Liver (tissue), 9 donors: ENCODE results near the gene CEP89. TPM values are rescaled to one million over a fixed set of nuclear protein-coding genes. Genes with fewer than 3 reads are reported as not detected.
"Not testable (repeated sequence)": the region's sequence is repeated elsewhere in the genome, so short reads cannot be mapped to it uniquely, and the experiment has no call there.

Experiments
- DNase-seq: peaks from one replicate; pipeline ENCODE4 v3.0.0-alpha.2; 2017; ENCODE audit warnings: low spot score
- H3K27ac ChIP-seq, 2 donors: one replicate each; pipeline ENCODE4 v1.7.0; 2013; ENCODE audit warnings: inconsistent platforms in 2 of 2, low read length in 2 of 2, control low read depth in 1 of 2, low read depth in 1 of 2, mild to moderate bottlenecking in 1 of 2
- H3K27me3 ChIP-seq, 4 donors: one replicate each; pipeline versions ENCODE4 v1.6.1 to v1.7.0; 2013; ENCODE audit warnings: low read length in 3 of 4, inconsistent platforms in 1 of 4, mild to moderate bottlenecking in 1 of 4, moderate library complexity in 1 of 4; ENCODE audit not compliant: control insufficient read depth in 4 of 4, insufficient read depth in 4 of 4
- H3K36me3 ChIP-seq, 4 donors: one replicate each; pipeline versions ENCODE4 v1.6.1 to v1.7.0; 2013; ENCODE audit warnings: low read length in 3 of 4, mild to moderate bottlenecking in 3 of 4, low read depth in 1 of 4, moderate library complexity in 1 of 4; ENCODE audit not compliant: control insufficient read depth in 4 of 4, insufficient read depth in 3 of 4
- H3K4me1 ChIP-seq, 4 donors: one replicate each; pipeline versions ENCODE4 v1.6.1 to v1.7.0; 2013; ENCODE audit warnings: low read length in 3 of 4, mild to moderate bottlenecking in 3 of 4, moderate library complexity in 1 of 4; ENCODE audit not compliant: control insufficient read depth in 4 of 4, insufficient read depth in 4 of 4
- H3K4me3 ChIP-seq, 3 donors: one replicate each; pipeline versions ENCODE4 v1.6.1 to v1.7.0; 2013; ENCODE audit warnings: low read length in 3 of 3, control low read depth in 1 of 3, low read depth in 1 of 3, mild to moderate bottlenecking in 1 of 3
- H3K9ac ChIP-seq, 2 donors: one replicate each; pipeline ENCODE4 v1.7.0; 2013; ENCODE audit warnings: low read length in 2 of 2, mild to moderate bottlenecking in 2 of 2, moderate library complexity in 2 of 2, control low read depth in 1 of 2, low read depth in 1 of 2
- H3K9me3 ChIP-seq, 4 donors: one replicate each; pipeline versions ENCODE4 v1.6.1 to v1.7.0; 2013; ENCODE audit warnings: low read length in 3 of 4; ENCODE audit not compliant: control insufficient read depth in 4 of 4
- FOXA1 ChIP-seq: IDR thresholded peaks from 2 replicates; pipeline ENCODE4 v1.6.1; 2016; ENCODE audit warnings: antibody characterized with exemption
- FOXA2 ChIP-seq: IDR thresholded peaks from 2 replicates; pipeline ENCODE4 v1.6.1; 2016; ENCODE audit warnings: antibody characterized with exemption
- HNF4A ChIP-seq, 2 donors: conservative IDR thresholded peaks; 2 replicates each; pipeline ENCODE4 v1.6.1; 2016; ENCODE audit warnings: antibody characterized with exemption in 2 of 2, mild to moderate bottlenecking in 2 of 2
- HNF4G ChIP-seq: IDR thresholded peaks from 2 replicates; pipeline ENCODE4 v1.6.1; 2016; ENCODE audit warnings: antibody characterized with exemption
- RAD21 ChIP-seq, 2 donors: IDR thresholded peaks; 2 replicates each; pipeline ENCODE4 v1.6.1; 2016; ENCODE audit warnings: antibody characterized with exemption in 2 of 2, mild to moderate bottlenecking in 2 of 2
- YY1 ChIP-seq: IDR thresholded peaks from 2 replicates; pipeline ENCODE4 v1.6.1; 2016; ENCODE audit warnings: antibody characterized with exemption, mild to moderate bottlenecking
- WGBS: extraction: QIAGEN DNeasy Blood & Tissue Kit; methylation state at CpG from one replicate; pipeline ENCODE4 v1.1.7; 2013; 5-methylcytosine and 5-hydroxymethylcytosine counted together
- polyA plus RNA-seq, 2 donors: library from polyadenylated mRNA; stranded (reverse) in 1 of 2; unstranded in 1 of 2; fragments of 200-250 nt in 1 of 2; fragments of >200 nt in 1 of 2; fragmentation: Nextera tagmentation in 1 of 2; extraction: Ambion mirVana in 1 of 2; gene quantifications; one replicate each; pipeline versions ENCODE4 v1.2.1 to v1.2.3, GENCODE V29; 2013 to 2015
- total RNA-seq, 2 donors: library from RNA; depleted of rRNA; stranded (reverse); fragments of >200 nt; gene quantifications; one replicate each; pipeline ENCODE4 v1.2.3, GENCODE V29; 2014
- TF ChIP-seq, protein P1 (sequence below): IDR thresholded peaks from 2 replicates; pipeline ENCODE4 v1.6.1; 2016; ENCODE audit warnings: antibody characterized with exemption
- TF ChIP-seq, protein P2 (sequence below): IDR thresholded peaks from 2 replicates; pipeline ENCODE4 v1.6.1; 2016; ENCODE audit warnings: antibody characterized with exemption, mild to moderate bottlenecking
- TF ChIP-seq, protein P3 (sequence below): fragments of 150-350 bp; IDR thresholded peaks from 2 replicates; pipeline ENCODE4 v1.5.1; 2017; ENCODE audit warnings: improper control_type of control experiment, low read depth, low read length; ENCODE audit not compliant: missing input control
- donor health status: healthy.
- donor health status: healthy.
- donor health status: healthy.
- donor health status: healthy.
- donor health status: healthy.

CEP89 gene
- total and polyA plus RNA-seq, 4 donors = 2.0 to 2.9 (median 2.4) TPM

DNA sequence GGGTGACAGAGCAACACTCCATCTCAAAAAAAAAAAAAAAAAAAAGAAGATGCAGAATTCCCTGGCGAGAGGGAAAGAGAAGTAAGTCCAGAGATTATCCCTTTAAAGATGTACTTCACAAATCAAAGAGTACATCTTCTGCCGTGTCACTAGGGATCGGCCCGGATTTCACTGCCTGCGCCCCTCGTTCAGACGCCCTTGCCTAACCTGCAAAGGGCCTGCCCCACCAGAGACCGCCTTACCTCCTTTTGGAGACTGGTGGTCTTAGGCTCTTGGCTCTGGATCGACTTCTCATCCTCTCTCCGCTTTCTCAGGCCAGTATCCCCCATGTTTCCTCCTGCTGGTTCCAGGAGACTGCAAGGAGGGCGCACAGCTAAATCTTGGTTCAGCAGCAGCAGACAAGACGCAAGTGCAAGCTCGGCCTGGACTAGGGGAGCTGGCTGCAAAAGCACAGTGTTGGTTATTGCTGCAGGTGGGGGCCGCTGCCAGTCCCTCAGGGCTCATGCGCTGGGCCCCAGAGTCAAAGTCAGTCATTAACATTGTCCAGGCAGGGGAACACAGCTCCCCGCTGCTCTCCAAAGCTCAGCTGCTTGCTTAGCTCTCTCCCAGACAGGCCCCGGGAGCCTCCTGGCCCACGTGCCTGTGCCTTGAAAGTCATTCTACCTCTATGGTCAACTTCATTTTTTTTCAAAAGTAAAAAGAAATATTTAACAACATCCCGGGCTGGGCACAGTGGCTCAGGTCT, 103.4 kb downstream of the CEP89 start:
- H3K9me3 ChIP-seq = no peaks in the 10 kb centered on the region
- H3K27me3 ChIP-seq = no peaks in the 10 kb centered on the region
- 90% methylated on average over 19 of the region's 19 CpGs for WGBS
- TF ChIP-seq FOXA1 = no peak
- no peak for TF ChIP-seq YY1
- TF ChIP-seq HNF4A (conservative IDR thresholded peaks at IDR 0.05) = no peak
- TF ChIP-seq, protein P1, sequence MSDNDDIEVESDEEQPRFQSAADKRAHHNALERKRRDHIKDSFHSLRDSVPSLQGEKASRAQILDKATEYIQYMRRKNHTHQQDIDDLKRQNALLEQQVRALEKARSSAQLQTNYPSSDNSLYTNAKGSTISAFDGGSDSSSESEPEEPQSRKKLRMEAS = no peak
- TF ChIP-seq, protein P2, sequence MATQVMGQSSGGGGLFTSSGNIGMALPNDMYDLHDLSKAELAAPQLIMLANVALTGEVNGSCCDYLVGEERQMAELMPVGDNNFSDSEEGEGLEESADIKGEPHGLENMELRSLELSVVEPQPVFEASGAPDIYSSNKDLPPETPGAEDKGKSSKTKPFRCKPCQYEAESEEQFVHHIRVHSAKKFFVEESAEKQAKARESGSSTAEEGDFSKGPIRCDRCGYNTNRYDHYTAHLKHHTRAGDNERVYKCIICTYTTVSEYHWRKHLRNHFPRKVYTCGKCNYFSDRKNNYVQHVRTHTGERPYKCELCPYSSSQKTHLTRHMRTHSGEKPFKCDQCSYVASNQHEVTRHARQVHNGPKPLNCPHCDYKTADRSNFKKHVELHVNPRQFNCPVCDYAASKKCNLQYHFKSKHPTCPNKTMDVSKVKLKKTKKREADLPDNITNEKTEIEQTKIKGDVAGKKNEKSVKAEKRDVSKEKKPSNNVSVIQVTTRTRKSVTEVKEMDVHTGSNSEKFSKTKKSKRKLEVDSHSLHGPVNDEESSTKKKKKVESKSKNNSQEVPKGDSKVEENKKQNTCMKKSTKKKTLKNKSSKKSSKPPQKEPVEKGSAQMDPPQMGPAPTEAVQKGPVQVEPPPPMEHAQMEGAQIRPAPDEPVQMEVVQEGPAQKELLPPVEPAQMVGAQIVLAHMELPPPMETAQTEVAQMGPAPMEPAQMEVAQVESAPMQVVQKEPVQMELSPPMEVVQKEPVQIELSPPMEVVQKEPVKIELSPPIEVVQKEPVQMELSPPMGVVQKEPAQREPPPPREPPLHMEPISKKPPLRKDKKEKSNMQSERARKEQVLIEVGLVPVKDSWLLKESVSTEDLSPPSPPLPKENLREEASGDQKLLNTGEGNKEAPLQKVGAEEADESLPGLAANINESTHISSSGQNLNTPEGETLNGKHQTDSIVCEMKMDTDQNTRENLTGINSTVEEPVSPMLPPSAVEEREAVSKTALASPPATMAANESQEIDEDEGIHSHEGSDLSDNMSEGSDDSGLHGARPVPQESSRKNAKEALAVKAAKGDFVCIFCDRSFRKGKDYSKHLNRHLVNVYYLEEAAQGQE = no peak
- no peak for TF ChIP-seq FOXA2
- TF ChIP-seq RAD21 (IDR thresholded peaks at IDR 0.05) = no peak
- TF ChIP-seq, protein P3, sequence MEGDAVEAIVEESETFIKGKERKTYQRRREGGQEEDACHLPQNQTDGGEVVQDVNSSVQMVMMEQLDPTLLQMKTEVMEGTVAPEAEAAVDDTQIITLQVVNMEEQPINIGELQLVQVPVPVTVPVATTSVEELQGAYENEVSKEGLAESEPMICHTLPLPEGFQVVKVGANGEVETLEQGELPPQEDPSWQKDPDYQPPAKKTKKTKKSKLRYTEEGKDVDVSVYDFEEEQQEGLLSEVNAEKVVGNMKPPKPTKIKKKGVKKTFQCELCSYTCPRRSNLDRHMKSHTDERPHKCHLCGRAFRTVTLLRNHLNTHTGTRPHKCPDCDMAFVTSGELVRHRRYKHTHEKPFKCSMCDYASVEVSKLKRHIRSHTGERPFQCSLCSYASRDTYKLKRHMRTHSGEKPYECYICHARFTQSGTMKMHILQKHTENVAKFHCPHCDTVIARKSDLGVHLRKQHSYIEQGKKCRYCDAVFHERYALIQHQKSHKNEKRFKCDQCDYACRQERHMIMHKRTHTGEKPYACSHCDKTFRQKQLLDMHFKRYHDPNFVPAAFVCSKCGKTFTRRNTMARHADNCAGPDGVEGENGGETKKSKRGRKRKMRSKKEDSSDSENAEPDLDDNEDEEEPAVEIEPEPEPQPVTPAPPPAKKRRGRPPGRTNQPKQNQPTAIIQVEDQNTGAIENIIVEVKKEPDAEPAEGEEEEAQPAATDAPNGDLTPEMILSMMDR = no peak
- no peak for TF ChIP-seq HNF4G
- DNase-seq = no peak
- no peak overlapping the region for H3K9ac ChIP-seq
- no peak overlapping the region for H3K27ac ChIP-seq
- H3K4me3 ChIP-seq = no peak overlapping the region
- peaks cover 3 to 21% (median 9%) of the 10 kb centered on the region in 4 donors for H3K4me1 ChIP-seq
- H3K36me3 ChIP-seq = peaks cover 0 to 7% (median 4%) of the 10 kb centered on the region in 4 donors

DNA sequence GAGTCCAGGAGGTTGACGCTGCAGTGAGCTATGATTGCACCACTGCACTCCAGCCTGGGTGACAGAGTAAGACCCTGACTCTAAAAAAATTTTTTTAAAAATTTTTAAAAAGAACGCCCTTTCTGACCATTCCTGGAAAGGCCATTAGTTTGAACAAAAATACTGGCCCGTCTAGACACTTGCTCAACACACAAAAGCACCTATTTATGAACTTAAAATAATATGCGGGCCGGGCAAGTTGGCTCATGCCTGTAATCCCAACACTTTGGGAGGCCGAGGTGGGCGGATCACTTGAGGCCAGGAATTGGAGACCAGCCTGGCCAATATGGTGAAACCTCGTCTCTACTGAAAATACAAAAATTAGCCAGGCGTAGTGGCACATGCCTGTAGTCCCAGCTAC, 104.3 kb downstream of the CEP89 start:
- not testable (repeated sequence) for DNase-seq, H3K27me3 ChIP-seq, H3K36me3 ChIP-seq, H3K9ac ChIP-seq, H3K27ac ChIP-seq, H3K9me3 ChIP-seq, H3K4me3 ChIP-seq
- H3K4me1 ChIP-seq = peaks cover 3 to 21% (median 9%) of the 10 kb centered on the region in 4 donors
- 96% methylated on average over 9 of the region's 9 CpGs for WGBS

DNA sequence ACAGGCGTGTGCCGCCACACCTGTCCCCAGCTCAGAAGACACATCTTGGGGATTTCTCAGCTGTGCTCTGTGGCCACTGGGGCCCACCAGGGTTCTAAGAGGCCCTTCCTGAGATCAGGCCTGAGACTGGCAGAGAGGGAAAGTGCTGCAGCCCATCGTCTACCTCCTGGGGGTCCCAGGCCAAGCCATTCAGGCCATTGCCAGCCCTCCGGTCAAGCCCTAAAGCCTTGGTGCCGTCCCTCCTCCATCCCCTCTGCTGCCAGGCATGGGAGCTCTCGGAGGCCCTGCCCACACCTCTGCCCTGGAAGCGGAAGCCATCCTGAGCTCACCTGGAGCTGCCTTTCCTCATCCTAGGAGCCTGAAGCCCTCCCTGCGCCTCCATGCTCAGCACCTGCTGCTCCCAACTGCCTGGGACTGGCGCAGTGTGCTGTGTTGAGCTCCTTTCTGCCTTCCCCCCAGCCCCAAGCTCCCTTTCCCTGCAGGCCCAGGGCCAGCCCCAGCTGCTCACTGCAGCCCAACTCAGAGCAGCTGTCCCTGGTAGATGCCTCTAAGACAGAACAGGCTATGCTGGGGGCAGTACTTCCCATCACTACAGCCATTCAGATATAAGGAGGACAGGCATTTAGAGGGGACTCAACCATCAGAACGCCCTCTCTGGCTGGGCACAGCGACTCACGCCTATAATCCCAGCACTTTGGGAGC, 105.0 kb downstream of the CEP89 start:
- WGBS = 95% methylated on average over 12 of the region's 12 CpGs
- DNase-seq = no peak
- no peak for TF ChIP-seq FOXA2
- no peak overlapping the region for H3K4me3 ChIP-seq
- no peak overlapping the region for H3K27ac ChIP-seq
- H3K9ac ChIP-seq = no peak overlapping the region
- no peaks in the 10 kb centered on the region for H3K9me3 ChIP-seq
- no peaks in the 10 kb centered on the region for H3K27me3 ChIP-seq
- H3K36me3 ChIP-seq = peaks cover 0 to 11% (median 8%) of the 10 kb centered on the region in 4 donors
- peaks cover 3 to 21% (median 9%) of the 10 kb centered on the region in 4 donors for H3K4me1 ChIP-seq
